Activated CD8-positive, alpha-beta memory T cell treated with anti-CD3 and anti-CD28 coated beads, Interleukin-2, amount 50 U/mL, for 4 hours (primary cell): Measurements from ENCODE around the gene COL1A2.

Experiments
- DNase-seq: peaks from one replicate; pipeline ENCODE4 v3.0.0-alpha.2; 2020

COL1A2 gene

GRCh38 chr7:94412762-94413322 lies 18.1 kb downstream of the COL1A2 start:
- no peak for DNase-seq

- DNase-seq: no peak
Measured at GRCh38 chr7:94414481-94414880, 19.8 kb downstream of the COL1A2 start.

- no peak for DNase-seq
Measured at GRCh38 chr7:94414980-94415379, 20.3 kb downstream of the COL1A2 start.

- DNase-seq: no peak
Measured at GRCh38 chr7:94417306-94417705, 22.6 kb downstream of the COL1A2 start.

- DNase-seq: no peak
Measured at GRCh38 chr7:94417901-94418300, 23.2 kb downstream of the COL1A2 start.

- no peak for DNase-seq
Measured at GRCh38 chr7:94418851-94419250, 24.2 kb downstream of the COL1A2 start.

- DNase-seq: no peak
Measured at GRCh38 chr7:94420328-94420727, 25.6 kb downstream of the COL1A2 start.

- no peak for DNase-seq
Measured at GRCh38 chr7:94421681-94422080, 27.0 kb downstream of the COL1A2 start.

- no peak for DNase-seq
Measured at GRCh38 chr7:94422136-94422535, 27.4 kb downstream of the COL1A2 start.

GRCh38 chr7:94422827-94423460 lies 28.2 kb downstream of the COL1A2 start:
- no peak for DNase-seq

- no peak for DNase-seq
Measured at GRCh38 chr7:94423863-94424735, 29.4 kb downstream of the COL1A2 start.

- DNase-seq: no peak
Measured at GRCh38 chr7:94425546-94425945, 30.9 kb downstream of the COL1A2 start.

- DNase-seq: no peak
Measured at GRCh38 chr7:94426980-94427875, 32.5 kb downstream of the COL1A2 start.

GRCh38 chr7:94429153-94429552 lies 34.5 kb downstream of the COL1A2 start:
- DNase-seq: no peak

- DNase-seq: no peak
Measured at GRCh38 chr7:94431176-94431575, 36.5 kb downstream of the COL1A2 start.

- no peak for DNase-seq
Measured at GRCh38 chr7:94431619-94432280, 37.1 kb downstream of the COL1A2 start.

GRCh38 chr7:94432281-94432670 lies 37.6 kb downstream of the COL1A2 start:
- DNase-seq: no peak

GRCh38 chr7:94432817-94433216 lies 38.1 kb downstream of the COL1A2 start:
- DNase-seq: no peak

GRCh38 chr7:94433224-94433623 lies 38.5 kb downstream of the COL1A2 start:
- no peak for DNase-seq

GRCh38 chr7:94434042-94434441 lies 39.3 kb downstream of the COL1A2 start:
- no peak for DNase-seq

- DNase-seq: peak; percentile 46
Measured at GRCh38 chr7:94436018-94436604, 41.4 kb downstream of the COL1A2 start.

GRCh38 chr7:94436700-94437099 lies 42.0 kb downstream of the COL1A2 start:
- DNase-seq: no peak
